Stimulated activated naive CD4-positive, alpha-beta T cell (primary cell): Measurements from ENCODE around the gene TMEM259.

Source experiments
- DNase-seq, 6 experiments: peaks; one replicate each; lab custom pipeline; 2025; lab: John Stamatoyannopoulos, UW

Gene TMEM259

DNA sequence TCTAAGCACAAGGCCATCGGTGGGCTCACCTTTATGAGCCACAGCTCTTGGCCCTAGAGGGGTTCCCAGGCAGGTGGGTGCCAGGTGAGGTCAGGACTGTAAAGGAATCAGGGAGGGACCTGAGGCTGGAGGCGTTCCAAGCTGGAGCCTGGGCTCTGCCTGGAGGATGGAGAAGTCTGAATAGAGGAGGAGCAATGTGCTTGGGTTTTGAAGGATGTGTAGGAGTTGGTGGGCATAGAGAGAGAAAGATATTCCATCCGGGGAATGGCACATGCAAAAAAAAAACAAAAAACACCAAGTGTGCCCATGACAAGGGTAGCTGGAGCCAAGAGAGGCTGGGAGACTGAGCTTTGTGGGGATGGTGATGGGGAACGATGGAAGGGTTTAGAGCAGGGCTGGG is 18.3 kb downstream of the TMEM259 start:
- no peak for DNase-seq

DNA sequence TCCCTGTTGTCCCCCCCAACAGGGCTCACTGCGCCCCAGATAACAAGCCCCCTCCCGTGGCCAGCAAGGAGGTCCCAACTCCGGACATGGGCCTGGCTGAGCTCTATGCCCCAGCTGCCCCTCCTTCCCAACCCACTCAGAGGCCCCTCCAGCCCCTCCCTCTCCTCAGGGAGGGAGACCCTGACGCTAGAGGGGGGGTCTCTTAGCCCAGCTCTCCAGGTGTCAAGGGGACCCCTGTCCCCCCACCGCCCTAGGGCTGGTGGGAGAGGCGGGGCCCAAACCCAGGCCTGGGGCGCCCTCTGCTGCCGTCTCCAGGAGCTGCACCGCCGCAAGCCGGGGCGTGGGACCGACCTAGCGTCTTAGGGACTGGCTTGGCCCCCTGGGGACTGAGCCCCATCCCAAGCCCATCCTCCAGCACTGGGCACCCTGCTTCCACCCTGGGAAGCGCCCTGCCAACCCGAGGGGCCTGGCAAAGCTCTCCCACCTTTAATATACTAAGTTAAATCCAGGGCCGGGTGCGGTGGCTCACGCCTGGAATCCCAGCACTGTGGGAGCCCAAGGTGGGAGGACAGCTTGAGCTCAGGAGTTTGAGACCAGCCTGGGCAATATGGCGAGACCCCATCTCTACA is 19.3 kb downstream of the TMEM259 start:
- DNase-seq, result peak; percentile 49 to 75 (median 59)

DNA sequence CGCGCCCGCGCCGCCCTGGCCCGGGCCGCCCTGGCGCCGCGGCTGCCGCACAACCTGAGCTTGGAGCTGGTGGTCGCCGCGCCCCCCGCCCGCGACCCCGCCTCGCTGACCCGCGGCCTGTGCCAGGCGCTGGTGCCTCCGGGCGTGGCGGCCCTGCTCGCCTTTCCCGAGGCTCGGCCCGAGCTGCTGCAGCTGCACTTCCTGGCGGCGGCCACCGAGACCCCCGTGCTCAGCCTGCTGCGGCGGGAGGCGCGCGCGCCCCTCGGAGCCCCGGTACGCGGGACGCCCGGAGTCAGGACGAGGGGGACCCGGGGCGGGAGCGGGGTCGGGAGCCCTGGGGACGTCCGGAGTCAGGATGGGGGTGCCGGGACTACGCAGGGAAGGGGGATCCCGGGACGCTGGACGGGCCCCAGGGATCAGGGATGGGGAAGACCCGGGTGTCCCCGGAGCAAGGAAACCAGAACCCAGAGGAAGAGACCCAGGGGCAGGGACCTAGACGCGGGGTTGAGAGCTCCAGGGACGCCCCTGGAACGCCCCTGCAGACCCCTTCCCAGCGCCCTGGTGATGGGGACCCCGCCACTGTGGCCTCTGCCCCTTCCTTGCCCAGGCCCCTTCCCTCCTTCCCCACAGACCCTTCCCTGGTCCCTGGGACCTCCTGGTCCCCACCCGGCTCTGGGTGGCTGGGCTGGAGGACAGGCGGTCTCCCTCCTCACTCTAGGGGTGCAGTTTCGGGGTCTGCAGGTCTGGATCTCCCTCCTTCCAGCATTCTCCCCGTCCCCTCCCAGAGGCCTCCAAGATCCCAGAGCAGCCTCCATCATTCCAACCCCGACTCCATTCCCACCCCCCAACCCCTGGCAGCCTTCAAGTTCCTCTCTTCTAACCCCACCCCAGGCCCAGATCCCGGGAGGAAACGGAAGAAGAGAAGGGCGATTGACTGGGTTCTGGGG is 20.1 kb downstream of the TMEM259 start:
- DNase-seq, result no peak

DNA sequence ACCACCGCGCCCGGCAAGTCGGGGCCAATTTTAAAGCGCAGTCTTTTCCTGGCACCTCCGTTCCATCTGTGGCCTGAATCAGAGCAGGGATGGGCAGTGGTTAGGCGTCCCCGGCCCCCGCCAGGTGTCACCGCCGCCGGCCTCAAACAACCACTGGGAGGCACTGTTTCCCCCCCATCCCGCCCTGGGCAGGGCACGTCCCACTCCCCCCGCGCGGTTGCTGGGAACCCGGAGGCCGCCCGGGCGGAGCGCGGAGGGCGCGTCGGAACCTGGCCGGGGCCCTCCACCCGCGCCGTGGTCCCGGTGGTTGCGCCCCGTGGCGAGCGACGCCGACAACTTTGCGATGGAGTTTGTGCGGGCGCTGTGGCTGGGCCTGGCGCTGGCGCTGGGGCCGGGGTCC is 20.8 kb downstream of the TMEM259 start, which contains the start of gene GRIN3B:
GRIN3B (plus strand) TSS at position 325 of the 400 bp plus-strand sequence; CDS start at position 344, 19 bp downstream.
- DNase-seq, result peak in 5 of 6 experiments; percentile 36 to 51 (median 49)

DNA sequence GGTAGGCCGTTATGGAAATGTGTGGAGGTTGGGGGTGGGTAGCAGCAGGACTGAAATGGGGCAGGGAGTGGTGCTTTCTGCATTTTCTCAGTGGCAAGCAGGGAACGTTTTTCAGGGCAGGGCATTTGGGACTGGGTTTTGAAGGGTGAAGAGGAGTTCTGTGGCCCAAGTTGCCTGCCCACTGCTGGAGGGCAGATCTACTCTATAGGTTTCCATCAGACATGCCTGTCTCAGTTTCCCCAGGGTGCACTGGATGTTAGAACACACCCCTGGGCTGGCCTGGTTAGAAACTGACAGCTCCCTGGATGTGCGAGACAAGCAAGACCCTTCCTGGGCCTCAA is 21.6 kb downstream of the TMEM259 start:
- no peak for DNase-seq

DNA sequence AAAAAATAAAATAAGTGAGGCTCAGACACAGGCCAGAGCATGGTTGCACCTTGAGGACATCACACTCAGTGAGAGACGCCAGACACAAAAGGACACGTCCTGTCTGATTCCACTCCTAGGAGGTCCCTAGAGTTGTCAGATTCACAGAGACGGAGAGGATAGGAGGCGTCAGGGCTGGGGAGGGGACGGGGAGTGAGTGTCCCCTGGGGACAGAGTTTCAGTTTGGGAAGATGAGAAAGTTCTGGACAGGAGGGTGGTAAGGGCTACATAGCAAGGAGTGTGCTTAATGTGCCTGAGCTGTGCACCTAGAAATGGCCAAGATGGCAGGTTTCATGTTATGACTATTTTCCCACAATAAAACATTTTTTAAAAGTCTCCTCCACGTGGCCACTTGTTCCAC is 22.9 kb downstream of the TMEM259 start:
- DNase-seq, result no peak

DNA sequence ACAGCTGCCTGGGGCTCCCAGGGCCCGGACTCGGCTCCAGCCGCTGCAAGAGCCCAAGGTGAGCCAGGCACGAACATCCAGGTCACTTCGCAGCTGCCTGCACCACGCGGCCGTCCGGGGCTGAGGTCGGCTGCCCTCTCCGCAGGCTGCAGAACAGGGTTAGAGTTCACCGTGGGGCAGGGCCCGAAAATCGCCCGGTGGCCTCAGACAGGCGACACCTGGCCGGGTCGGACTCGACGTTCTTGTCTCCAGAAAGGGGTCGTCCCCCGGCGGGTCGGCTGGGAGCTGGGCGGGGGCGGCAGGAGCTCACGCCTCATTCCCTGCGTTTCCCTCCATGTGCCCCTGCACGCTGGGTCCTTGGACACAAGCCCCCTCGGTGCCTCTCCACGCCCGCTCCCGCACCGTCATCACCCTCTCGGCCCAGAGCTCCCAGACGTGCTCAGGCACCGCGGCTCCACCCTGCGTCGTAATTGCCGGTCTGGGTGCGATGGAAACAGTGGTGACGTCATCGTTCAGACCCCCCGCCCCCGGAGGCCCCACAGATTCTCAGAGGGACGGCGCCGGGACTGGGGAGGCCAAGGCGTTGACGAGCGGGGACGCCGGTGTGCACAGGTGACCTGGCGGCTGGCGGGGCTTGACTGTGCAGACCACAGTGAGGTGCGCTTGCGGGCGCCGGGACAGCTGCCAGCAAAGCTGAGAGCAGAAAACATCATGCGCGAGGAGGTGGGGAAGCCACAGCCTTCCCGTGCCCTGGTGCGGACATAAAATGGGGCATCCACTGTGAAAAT is 24.7 kb downstream of the TMEM259 start:
- peak; percentile 54 to 77 (median 72) for DNase-seq

DNA sequence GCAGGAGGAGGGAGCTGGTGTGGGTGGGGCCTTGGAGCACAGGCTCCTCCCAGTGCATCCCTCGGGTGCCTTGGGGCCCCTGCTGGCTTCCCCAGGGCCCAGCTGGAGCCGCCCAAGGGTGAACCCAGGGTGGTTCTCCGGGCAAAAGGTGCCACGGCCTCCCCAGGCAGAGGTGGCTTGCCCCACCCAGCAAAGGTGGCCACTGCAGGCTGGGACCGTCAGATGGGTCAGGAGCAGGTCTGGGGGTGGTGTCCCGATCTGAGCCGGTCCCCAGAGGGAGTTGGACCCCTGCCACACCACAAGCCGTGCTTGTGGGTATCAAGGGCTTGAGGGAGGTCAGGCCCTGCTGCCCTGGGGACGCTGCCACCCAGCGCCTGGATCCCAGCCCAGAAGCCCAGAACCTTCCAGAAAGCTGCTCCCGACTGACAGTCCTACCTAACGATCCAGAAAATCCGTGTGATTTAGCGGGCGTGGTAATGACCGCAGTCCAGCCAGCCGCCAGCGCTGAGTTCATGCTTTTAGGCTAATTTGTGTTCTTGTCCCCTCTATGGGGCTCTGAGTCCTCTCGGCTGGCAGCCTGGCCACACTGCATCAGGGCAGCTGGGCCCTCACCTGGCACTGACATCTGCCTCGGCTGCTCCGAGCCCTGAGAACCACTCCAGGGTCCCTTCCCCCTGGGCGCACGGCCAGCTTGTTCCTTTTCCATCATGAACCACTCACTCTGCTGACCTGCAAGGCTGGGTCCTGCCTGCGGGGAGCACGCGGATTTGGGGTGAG is 25.7 kb downstream of the TMEM259 start:
- no peak for DNase-seq

DNA sequence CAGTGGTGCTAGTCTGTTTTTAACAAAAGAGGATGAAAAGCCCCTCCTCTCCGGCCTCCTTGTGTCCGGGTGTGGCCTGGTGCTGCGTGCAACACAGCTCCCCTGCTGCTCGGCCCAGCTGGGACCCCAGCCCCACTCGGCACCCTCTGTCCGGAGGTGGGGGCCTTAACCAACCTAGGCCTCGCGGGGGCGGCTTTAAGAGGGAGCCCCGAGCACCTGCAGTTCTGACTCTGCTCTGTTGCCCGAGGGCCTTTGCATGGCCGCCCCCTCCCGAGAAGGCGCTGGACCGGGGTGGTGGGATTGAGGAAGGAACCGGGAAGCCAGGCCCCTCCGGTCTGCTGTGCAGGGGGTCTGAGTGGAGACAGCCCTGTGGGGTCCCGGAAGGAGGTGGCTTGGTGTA is 26.4 kb downstream of the TMEM259 start:
- no peak for DNase-seq

DNA sequence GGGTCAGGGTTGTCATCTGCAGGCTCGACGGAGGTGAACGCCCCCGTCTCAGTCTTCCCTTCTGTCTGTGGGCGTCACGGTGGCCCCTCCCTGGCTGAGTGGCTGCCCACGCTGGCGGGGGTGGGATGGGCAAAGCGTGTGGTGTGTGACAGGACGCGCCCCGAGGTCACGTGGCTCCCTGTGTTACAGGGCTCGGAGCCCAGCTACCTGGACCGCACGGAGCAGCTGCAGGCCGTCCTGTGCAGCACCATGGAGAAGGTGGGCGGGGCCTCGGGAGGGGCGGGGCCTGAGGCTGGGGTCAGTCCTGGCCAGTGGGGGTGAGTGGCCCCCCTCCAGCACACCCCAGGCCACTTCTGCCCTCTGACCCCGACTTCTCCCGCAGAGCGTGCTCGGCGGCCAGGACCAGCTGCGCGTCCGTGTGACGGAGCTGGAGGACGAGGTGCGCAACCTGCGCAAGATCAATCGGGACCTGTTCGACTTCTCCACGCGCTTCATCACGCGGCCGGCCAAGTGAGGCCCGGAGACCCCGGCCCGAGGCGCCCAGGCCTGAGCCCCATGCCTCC is 27.0 kb downstream of the TMEM259 start:
- no peak for DNase-seq

DNA sequence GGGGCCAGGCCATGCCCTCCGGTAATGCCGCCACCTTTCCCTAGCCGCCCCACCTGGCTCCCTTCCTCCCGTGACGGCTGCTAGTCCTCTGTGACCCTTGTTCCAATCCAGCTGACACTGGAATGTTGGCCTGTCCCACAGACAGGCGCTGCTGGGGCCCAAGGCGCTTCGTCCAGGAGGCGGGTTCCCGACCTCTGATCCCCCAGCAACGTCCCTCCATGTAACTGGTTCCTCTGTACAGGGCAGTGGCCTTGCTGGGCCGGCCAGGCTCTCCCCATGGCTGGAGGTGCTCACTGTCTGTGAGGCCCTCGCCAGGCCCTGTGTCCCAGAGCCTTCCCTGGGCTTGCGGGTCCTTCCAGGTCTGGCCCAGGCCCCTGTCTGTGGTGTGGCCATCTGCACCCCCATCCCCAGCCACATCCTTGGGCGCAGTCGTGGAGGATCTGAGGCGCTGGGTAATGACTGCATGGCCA is 27.5 kb downstream of the TMEM259 start:
- DNase-seq, result no peak

DNA sequence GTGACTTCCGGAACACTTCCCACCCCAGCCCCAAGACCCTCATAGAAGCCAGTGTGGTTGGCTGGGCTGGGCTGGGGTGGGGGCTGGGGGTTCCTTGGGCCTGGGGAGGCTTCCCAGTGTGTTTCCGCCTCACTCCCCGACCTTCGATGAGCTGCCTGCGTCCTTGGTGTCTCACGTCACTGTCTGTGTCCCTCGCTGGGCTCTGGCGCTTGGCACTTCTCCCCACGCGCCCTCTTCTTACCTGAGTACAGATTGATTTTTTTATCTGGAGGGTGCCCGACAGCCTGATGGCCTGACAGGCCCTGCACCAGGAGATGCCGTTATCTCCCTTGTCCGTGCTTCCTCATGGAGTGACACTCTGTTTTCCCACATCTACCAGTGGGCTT is 28.3 kb downstream of the TMEM259 start:
- no peak for DNase-seq

DNA sequence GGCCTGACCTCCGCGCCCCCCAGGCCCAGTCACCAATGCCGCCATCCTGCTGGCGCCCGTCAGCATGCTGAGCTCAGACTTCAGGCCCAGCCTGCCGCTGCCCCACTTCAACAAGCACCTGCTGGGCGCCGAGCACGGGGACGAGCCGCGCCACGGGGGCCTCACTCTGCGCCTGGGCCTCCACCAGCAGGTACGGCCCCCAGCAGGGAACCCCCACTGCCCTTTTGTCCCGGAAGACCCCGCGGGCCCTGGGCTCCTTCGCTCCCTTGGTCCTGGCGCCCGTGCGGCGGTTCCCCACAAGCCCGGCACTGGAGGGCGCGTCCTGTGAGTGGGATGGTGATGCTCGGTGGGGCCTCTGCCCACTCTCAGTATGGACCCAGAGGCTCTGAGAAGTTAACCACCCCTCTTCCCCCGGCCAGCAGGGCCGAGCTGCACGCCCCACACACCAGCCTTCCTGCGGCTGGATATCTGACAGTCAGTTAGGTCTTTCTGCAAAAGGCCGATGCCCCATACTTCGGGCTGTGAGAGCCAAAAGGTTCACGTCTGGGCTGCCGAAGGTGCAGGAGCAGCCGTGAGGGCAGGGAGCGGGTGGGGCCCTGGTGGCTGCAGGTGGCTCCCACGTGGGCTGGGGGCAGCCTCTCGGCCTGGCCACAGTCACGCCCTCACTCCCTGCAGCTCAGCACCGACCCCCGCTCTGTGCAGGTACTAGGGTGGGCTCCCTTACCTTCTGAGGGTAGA is 28.8 kb downstream of the TMEM259 start:
- DNase-seq, result no peak

DNA sequence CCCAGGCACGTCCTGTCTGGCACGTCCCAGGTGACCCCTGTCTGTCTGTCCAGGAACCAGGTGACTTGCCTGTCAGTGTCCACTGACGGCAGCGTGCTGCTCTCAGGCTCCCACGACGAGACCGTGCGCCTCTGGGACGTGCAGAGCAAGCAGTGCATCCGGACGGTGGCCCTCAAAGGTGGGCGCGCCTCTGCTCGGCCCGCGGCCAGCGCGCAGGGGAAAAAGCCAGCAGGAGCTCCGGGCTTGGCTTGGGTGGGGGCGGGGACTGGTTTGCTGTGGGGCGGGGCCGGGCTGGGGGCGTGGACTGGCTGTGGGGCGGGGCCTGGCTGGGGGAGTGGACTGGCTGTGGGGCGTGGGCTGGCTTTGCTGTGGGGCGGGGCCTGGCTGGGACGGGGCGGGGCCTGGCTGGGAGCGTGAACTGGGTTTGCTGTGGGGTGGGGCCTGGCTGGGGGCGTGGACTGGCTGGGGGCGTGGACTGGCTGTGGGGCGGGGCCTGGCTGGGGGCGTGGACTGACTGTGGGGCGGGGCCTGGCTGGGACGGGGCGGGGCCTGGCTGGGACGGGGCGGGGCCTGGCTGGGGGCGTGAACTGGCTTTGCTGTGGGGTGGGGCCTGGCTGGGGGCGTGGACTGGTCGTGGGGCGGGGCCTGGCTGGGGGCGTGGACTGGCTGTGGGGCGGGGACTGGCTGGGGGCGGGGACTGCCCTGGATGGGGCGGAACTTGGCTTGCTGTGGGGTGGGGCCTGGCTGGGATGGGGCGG is 29.6 kb downstream of the TMEM259 start:
- DNase-seq, result peak in 5 of 6 experiments; percentile 51 to 97 (median 69)

DNA sequence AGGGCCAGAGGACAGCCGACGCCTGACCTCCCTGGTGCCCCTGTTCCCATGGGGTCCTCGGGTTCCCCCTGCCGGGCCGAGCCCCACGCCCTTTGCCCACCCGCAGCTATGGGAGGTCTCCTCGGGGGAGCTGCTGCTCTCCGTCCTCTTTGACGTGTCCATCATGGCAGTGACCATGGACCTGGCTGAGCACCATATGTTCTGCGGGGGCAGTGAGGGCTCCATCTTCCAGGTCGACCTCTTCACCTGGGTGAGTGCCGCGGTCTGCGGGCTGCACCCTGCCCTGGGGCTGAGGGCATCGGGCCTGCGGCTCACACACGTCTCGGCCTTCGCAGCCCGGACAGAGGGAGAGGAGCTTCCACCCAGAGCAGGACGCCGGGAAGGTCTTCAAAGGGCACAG is 30.2 kb downstream of the TMEM259 start:
- DNase-seq, result no peak

DNA sequence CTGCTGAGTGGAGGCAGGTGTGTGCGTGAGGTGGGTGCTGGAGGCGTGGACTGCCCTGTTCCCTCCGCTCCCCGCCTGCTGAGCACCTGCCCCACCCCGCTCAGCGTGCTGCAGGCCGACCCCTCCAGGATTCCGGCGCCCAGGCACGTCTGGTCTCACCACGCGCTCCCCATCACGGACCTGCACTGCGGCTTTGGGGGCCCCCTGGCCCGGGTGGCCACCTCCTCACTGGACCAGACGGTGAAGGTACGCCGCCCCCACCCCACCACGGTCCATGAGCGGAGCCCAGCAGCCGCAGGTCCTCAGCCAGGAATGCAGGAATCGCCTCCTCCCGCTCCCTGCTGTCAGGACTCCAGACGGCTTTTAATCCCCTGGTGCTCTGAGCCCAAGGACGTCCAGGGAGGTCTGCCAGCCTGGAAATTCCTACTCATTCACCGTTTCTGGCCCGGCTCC is 30.8 kb downstream of the TMEM259 start:
- no peak for DNase-seq

DNA sequence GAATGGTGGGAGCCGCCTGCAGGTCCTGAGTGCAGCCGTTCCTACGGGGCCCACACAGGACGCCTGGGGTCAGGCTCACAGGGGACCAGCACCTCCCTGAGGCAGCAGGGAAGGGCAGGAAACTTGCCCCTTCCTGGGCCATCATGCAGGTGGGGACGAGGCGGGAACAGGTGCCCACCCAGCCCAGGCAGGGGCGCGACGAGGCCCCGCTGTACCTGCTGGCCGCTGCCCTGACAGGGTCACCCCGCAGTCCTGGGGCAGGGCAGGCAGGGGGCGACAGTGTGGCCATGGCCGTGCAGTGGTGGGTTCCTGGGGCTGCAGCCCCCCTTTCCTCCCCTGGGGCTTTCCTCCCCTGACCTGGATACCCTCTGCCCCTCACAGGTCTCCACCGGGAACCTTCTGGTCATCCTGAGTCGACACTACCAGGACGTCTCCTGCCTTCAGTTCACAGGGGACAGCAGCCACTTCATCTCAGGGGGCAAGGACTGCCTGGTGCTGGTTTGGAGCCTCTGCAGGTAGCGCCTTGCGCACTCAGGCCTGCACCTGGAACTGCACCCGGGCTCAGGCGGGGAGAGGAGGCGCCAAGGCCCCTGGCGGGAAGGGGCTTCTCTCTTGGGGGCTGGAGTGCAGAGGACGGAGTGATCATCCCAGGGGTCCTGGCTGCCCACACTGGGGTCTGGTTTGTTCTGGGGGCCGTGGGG is 31.4 kb downstream of the TMEM259 start:
- DNase-seq, result no peak

DNA sequence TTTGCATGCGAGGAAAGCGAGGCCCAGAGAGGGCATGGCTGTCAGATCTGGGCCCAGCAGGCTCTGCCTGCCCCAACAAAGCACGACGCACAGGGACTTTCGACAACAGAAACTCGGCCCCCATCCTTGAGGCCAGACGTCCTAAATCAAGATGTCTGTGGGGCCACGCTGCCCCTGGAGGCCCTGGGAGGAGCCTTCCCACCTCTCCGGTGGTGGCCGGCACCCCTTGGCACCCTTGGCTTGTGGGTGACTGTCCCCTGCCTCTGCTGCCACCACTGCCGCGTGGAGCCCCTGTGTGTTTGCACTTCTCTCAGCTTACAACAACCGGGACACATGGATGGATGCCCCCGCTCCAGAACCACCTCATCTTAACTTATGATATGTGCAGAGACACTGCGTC is 32.4 kb downstream of the TMEM259 start:
- no peak for DNase-seq

DNA sequence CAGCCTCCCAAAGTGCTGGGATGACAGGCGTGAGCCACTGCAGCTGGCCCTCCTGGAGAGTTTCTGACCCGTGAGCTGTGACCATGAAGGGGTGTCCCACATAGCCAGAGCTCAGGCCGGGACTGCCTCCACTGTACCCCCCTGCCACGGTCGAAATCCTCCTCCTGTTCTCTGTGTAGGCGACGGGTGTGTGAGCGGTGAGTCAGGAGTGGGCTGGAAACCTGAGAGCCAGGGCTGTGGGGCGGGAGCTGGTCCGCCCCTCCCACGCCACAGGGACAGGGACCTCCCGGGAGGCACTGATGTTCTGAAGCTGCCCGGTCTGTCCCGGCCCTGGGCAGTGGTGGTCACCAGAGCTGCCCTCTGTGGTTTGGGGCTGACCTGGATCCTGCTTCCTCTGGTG is 32.8 kb downstream of the TMEM259 start:
- no peak for DNase-seq
